GM23338 (cell line): Measurements from ENCODE around the gene SERPINA7. TPM values are rescaled to one million over a fixed set of nuclear protein-coding genes. Genes with fewer than 3 reads are reported as not detected.

ENCODE experiments used
- ATAC-seq: fragments of 200-7000 bp; cut with Tn5 transposase; 3 replicates; pipeline ENCODE4 v1.9.1; 2020
- DNase-seq: peaks from one replicate; pipeline ENCODE4 v3.0.0-alpha.2; 2015; ENCODE audit warnings: low spot score
- H2AFZ ChIP-seq: fragments of 200-600 bp; sonication (generic); 2 replicates; pipeline ENCODE4 v1.8.0; 2016; ENCODE audit warnings: antibody characterized with exemption, mild to moderate bottlenecking, moderate library complexity
- H3F3A ChIP-seq: fragments of 200-600 bp; sonication (generic); replicated peaks from 2 replicates; pipeline ENCODE4 v1.8.0; 2017; ENCODE audit warnings: antibody characterized with exemption, mixed run types, low read depth
- H3K27ac ChIP-seq: fragments of 200-600 bp; sonication (generic); 2 replicates; pipeline ENCODE4 v1.6.1; 2016; ENCODE audit warnings: low read depth
- H3K27me3 ChIP-seq: fragments of 200-600 bp; sonication (generic); 2 replicates; pipeline ENCODE4 v1.8.0; 2016; ENCODE audit warnings: mild to moderate bottlenecking, mixed run types, moderate library complexity; ENCODE audit not compliant: insufficient read depth
- H3K36me3 ChIP-seq: fragments of 200-600 bp; sonication (generic); 2 replicates; pipeline ENCODE4 v1.8.0; 2016; ENCODE audit warnings: mild to moderate bottlenecking; ENCODE audit not compliant: insufficient read depth
- H3K4me1 ChIP-seq: fragments of 200-600 bp; sonication (generic); 2 replicates; pipeline ENCODE4 v1.8.0; 2016; ENCODE audit warnings: mild to moderate bottlenecking, moderate library complexity; ENCODE audit not compliant: insufficient read depth
- H3K4me2 ChIP-seq: fragments of 200-600 bp; sonication (generic); 2 replicates; pipeline ENCODE4 v1.7.1; 2017; ENCODE audit warnings: mixed run types
- H3K4me3 ChIP-seq: fragments of 200-600 bp; sonication (generic); 2 replicates; pipeline ENCODE4 v1.6.1; 2016; ENCODE audit warnings: mixed run types
- H3K79me2 ChIP-seq: fragments of 200-600 bp; sonication (generic); replicated peaks from 2 replicates; pipeline ENCODE4 v1.8.0; 2017; ENCODE audit warnings: mild to moderate bottlenecking; ENCODE audit not compliant: insufficient read depth
- H3K9me2 ChIP-seq: fragments of 200-600 bp; sonication (generic); 2 replicates; pipeline ENCODE4 v1.8.0; 2017; ENCODE audit not compliant: insufficient read depth
- H4K20me1 ChIP-seq: fragments of 200-600 bp; sonication (generic); replicated peaks from 2 replicates; pipeline ENCODE4 v1.8.0; 2017; ENCODE audit warnings: mild to moderate bottlenecking; ENCODE audit not compliant: insufficient read depth
- H3K27ac Mint-ChIP-seq: 2 replicates; pipeline ENCODE4 v1.8.0; 2020; ENCODE audit warnings: inconsistent platforms, mild to moderate bottlenecking, moderate library complexity, mixed read lengths
- H3K27me3 Mint-ChIP-seq: 3 replicates; pipeline ENCODE4 v1.8.0; 2022; ENCODE audit warnings: low read depth, mild to moderate bottlenecking, moderate library complexity, mixed read lengths, inconsistent platforms; ENCODE audit not compliant: insufficient read depth, poor library complexity
- H3K36me3 Mint-ChIP-seq: 3 replicates; pipeline ENCODE4 v1.8.0; 2021; ENCODE audit warnings: low read depth, mild to moderate bottlenecking, inconsistent platforms, moderate library complexity, mixed read lengths
- H3K4me1 Mint-ChIP-seq: 3 replicates; pipeline ENCODE4 v1.8.0; 2020; ENCODE audit warnings: mild to moderate bottlenecking, inconsistent platforms, mixed read lengths
- H3K4me3 Mint-ChIP-seq: 3 replicates; pipeline ENCODE4 v1.8.0; 2021; ENCODE audit warnings: moderate library complexity, mild to moderate bottlenecking, inconsistent platforms, mixed read lengths
- H3K9me3 Mint-ChIP-seq: 3 replicates; pipeline ENCODE4 v1.8.0; 2020; ENCODE audit warnings: moderate library complexity, mild to moderate bottlenecking, inconsistent platforms, mixed read lengths
- CREB1 ChIP-seq: fragments of 250-450 bp; sonication (Bioruptor Pico); IDR thresholded peaks from 2 replicates; pipeline ENCODE4 v1.5.0; 2020; ENCODE audit warnings: low read depth, mild to moderate bottlenecking, moderate library complexity
- EZH2phosphoT487 ChIP-seq: fragments of 200-600 bp; sonication (generic); IDR thresholded peaks from one replicate; pipeline ENCODE4 v1.8.1; 2018; ENCODE audit warnings: antibody characterized with exemption; ENCODE audit not compliant: unreplicated experiment
- JUNB ChIP-seq: IDR thresholded peaks from one replicate; pipeline ENCODE4 v1.6.1; 2016; ENCODE audit warnings: antibody characterized with exemption; ENCODE audit not compliant: unreplicated experiment
- NANOG ChIP-seq: IDR thresholded peaks from 2 replicates; pipeline ENCODE4 v1.6.1; 2016; ENCODE audit warnings: antibody characterized with exemption, borderline replicate concordance
- POLR2AphosphoS5 ChIP-seq: IDR thresholded peaks from 2 replicates; pipeline ENCODE4 v1.6.1; 2016; ENCODE audit warnings: antibody characterized with exemption, low read depth
- ZNF114 ChIP-seq: fragments of 250-450 bp; sonication (Bioruptor Pico); IDR thresholded peaks from 2 replicates; pipeline ENCODE4 v1.5.0; 2020; ENCODE audit warnings: mild to moderate bottlenecking, moderate library complexity
- polyA plus RNA-seq: library from polyadenylated mRNA; unstranded; fragments of >200 nt; fragmentation: Nextera tagmentation; extraction: Ambion mirVana; gene quantifications from 2 replicates; pipeline ENCODE4 v1.2.1, GENCODE V29; 2016
- total RNA-seq: library from RNA; depleted of rRNA; stranded (reverse); fragments of >200 nt; shearing (Covaris generic); gene quantifications from 2 replicates; pipeline ENCODE4 v1.2.3, GENCODE V29; 2014
- TF ChIP-seq, protein P1 (sequence below): IDR thresholded peaks from one replicate; pipeline ENCODE4 v1.6.1; 2018; ENCODE audit warnings: antibody characterized with exemption; ENCODE audit not compliant: unreplicated experiment
- TF ChIP-seq, protein P2 (sequence below): IDR thresholded peaks from 2 replicates; pipeline ENCODE4 v1.6.1; 2016; ENCODE audit warnings: antibody characterized with exemption
- TF ChIP-seq, protein P3 (sequence below), 2 experiments: fragments of 200-600 bp in 1 of 2; sonication (generic) in 1 of 2; conservative IDR thresholded peaks; 2 replicates each; pipeline versions ENCODE4 v1.5.1 to v1.6.1; 2016 to 2017; ENCODE audit warnings: antibody characterized with exemption in 2 of 2, low read depth in 2 of 2, mild to moderate bottlenecking in 2 of 2, moderate library complexity in 1 of 2

The SERPINA7 gene
- total and polyA plus RNA-seq, 2 experiments from 2014 or later, result not detected

- Mint-ChIP-seq H3K4me1 (no peaks in the 10 kb centered on the region), H3K4me3 (no peak overlapping the region), H3K36me3 (no peaks in the 10 kb centered on the region), H3K9me3 (peaks cover 12% of the 10 kb centered on the region), H3K27ac (no peak overlapping the region), H3K27me3 (no peaks in the 10 kb centered on the region)
- Histone ChIP-seq H3K27ac (no peak overlapping the region), H3K4me3 (no peak overlapping the region), H3K79me2 (no peaks in the 10 kb centered on the region), H3K9me2 (no peaks in the 10 kb centered on the region), H3K4me1 (no peaks in the 10 kb centered on the region), H3K4me2 (no peak overlapping the region), H3K36me3 (no peaks in the 10 kb centered on the region), H4K20me1 (no peaks in the 10 kb centered on the region), H3K27me3 (no peaks in the 10 kb centered on the region), H2AFZ (no peak overlapping the region), H3F3A (no peaks in the 10 kb centered on the region)
- ATAC-seq, result no peak
- no peak for DNase-seq
- TF ChIP-seq EZH2phosphoT487 (no peak), JUNB (no peak)
These were observed 14.6 kb downstream of the SERPINA7 start for GRCh38 chrX:106023947-106024346.

DNA sequence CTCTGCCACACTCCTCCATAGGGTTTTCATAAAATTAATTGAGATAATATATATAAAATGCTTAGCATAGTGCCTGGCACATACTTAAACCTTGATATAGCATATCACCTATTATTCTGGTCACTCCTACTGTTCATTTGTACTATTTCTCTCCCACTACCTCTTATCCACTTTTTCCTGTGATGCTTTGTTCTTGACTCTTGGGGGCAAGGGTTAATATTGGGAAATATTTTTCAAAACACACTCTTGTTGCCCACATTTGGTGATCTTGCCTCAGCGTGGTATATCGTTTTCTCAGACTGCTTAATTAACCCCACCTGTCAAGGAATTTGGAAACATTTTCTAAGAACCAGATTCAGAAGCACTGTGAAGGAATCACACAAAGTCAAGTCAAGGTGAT lies 16.3 kb downstream of the SERPINA7 start:
- H4K20me1 ChIP-seq, result no peaks in the 10 kb centered on the region
- DNase-seq, result no peak
- Mint-ChIP-seq H3K4me1 (no peaks in the 10 kb centered on the region), H3K36me3 (no peaks in the 10 kb centered on the region), H3K4me3 (no peak overlapping the region), H3K9me3 (peaks cover 12% of the 10 kb centered on the region; the same call in 2 of the 3 replicates), H3K27me3 (no peaks in the 10 kb centered on the region), H3K27ac (no peak overlapping the region)
- TF ChIP-seq ZNF114 (CRISPR knock-in tag) (no peak), NANOG (no peak), EZH2phosphoT487 (no peak), JUNB (no peak), CREB1 (CRISPR knock-in tag) (no peak), POLR2AphosphoS5 (no peak)
- TF ChIP-seq, protein P1, sequence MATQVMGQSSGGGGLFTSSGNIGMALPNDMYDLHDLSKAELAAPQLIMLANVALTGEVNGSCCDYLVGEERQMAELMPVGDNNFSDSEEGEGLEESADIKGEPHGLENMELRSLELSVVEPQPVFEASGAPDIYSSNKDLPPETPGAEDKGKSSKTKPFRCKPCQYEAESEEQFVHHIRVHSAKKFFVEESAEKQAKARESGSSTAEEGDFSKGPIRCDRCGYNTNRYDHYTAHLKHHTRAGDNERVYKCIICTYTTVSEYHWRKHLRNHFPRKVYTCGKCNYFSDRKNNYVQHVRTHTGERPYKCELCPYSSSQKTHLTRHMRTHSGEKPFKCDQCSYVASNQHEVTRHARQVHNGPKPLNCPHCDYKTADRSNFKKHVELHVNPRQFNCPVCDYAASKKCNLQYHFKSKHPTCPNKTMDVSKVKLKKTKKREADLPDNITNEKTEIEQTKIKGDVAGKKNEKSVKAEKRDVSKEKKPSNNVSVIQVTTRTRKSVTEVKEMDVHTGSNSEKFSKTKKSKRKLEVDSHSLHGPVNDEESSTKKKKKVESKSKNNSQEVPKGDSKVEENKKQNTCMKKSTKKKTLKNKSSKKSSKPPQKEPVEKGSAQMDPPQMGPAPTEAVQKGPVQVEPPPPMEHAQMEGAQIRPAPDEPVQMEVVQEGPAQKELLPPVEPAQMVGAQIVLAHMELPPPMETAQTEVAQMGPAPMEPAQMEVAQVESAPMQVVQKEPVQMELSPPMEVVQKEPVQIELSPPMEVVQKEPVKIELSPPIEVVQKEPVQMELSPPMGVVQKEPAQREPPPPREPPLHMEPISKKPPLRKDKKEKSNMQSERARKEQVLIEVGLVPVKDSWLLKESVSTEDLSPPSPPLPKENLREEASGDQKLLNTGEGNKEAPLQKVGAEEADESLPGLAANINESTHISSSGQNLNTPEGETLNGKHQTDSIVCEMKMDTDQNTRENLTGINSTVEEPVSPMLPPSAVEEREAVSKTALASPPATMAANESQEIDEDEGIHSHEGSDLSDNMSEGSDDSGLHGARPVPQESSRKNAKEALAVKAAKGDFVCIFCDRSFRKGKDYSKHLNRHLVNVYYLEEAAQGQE, result no peak
- TF ChIP-seq, protein P2, sequence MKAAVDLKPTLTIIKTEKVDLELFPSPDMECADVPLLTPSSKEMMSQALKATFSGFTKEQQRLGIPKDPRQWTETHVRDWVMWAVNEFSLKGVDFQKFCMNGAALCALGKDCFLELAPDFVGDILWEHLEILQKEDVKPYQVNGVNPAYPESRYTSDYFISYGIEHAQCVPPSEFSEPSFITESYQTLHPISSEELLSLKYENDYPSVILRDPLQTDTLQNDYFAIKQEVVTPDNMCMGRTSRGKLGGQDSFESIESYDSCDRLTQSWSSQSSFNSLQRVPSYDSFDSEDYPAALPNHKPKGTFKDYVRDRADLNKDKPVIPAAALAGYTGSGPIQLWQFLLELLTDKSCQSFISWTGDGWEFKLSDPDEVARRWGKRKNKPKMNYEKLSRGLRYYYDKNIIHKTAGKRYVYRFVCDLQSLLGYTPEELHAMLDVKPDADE, result no peak
- TF ChIP-seq, protein P3, sequence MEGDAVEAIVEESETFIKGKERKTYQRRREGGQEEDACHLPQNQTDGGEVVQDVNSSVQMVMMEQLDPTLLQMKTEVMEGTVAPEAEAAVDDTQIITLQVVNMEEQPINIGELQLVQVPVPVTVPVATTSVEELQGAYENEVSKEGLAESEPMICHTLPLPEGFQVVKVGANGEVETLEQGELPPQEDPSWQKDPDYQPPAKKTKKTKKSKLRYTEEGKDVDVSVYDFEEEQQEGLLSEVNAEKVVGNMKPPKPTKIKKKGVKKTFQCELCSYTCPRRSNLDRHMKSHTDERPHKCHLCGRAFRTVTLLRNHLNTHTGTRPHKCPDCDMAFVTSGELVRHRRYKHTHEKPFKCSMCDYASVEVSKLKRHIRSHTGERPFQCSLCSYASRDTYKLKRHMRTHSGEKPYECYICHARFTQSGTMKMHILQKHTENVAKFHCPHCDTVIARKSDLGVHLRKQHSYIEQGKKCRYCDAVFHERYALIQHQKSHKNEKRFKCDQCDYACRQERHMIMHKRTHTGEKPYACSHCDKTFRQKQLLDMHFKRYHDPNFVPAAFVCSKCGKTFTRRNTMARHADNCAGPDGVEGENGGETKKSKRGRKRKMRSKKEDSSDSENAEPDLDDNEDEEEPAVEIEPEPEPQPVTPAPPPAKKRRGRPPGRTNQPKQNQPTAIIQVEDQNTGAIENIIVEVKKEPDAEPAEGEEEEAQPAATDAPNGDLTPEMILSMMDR (conservative IDR thresholded peaks at IDR 0.05; ENCODE audit: low read depth in 2 of 2), result no peak
- H3F3A ChIP-seq, result no peaks in the 10 kb centered on the region
- H3K79me2 ChIP-seq, result no peaks in the 10 kb centered on the region
- H3K27ac ChIP-seq, result no peak overlapping the region
- H3K36me3 ChIP-seq, result no peaks in the 10 kb centered on the region
- H3K4me1 ChIP-seq, result no peaks in the 10 kb centered on the region
- H2AFZ ChIP-seq, result no peak overlapping the region
- H3K4me3 ChIP-seq, result no peak overlapping the region
- H3K9me2 ChIP-seq, result no peaks in the 10 kb centered on the region
- no peaks in the 10 kb centered on the region for H3K27me3 ChIP-seq
- ATAC-seq, result no peak
- no peak overlapping the region for H3K4me2 ChIP-seq
